SK-N-SH (cell line): ENCODE data around the gene SLC37A1. TPM values are rescaled to one million over a fixed set of nuclear protein-coding genes. Genes with fewer than 3 reads are reported as not detected.

ENCODE experiments used
- CTCF ChIA-PET: fragments of 300-600, 350-600 bp; formaldehyde crosslinking; extraction: SDS; loops from one replicate; lab custom pipeline; 2021; lab: Yijun Ruan, JAX
- POLR2A ChIA-PET: fragments of 350-600 bp; sonication (Branson Sonifier 250); formaldehyde crosslinking; extraction: SDS; loops from one replicate; lab custom pipeline; 2020; ENCODE audit warnings: antibody characterized with exemption, inconsistent platforms; lab: Yijun Ruan, JAX
- DNase-seq: peaks from one replicate; pipeline ENCODE4 v3.0.0; 2012
- H2AFZ ChIP-seq: fragments of 200-600 bp; sonication (generic); 2 replicates; pipeline ENCODE4 v1.8.1; 2016; ENCODE audit warnings: antibody characterized with exemption, mild to moderate bottlenecking, low read depth
- H3F3A ChIP-seq: fragments of 200-600 bp; sonication (generic); replicated peaks from 2 replicates; pipeline ENCODE3; 2016; ENCODE audit warnings: antibody characterized with exemption, mild to moderate bottlenecking; ENCODE audit not compliant: insufficient read depth
- H3K27ac ChIP-seq, 2 experiments: fragments of 200-500 bp in 1 of 2; fragments of 200-600 bp in 1 of 2; sonication (Bioruptor generic) in 1 of 2; sonication (generic), shearing (Covaris generic) in 1 of 2; 2 replicates each; pipeline versions ENCODE4 v1.5.1 to v1.6.1; 2014 to 2016; ENCODE audit warnings: low read depth in 2 of 2, inconsistent platforms in 1 of 2, low read length in 1 of 2, mild to moderate bottlenecking in 1 of 2, mixed read lengths in 1 of 2
- H3K27me3 ChIP-seq: fragments of 200-600 bp; sonication (generic), shearing (Covaris generic); 2 replicates; pipeline ENCODE4 v1.6.1; 2016; ENCODE audit warnings: mixed run types; ENCODE audit not compliant: insufficient read depth
- H3K36me3 ChIP-seq, 2 experiments: fragments of 200-500 bp in 1 of 2; fragments of 200-600 bp in 1 of 2; sonication (Bioruptor generic) in 1 of 2; sonication (generic) in 1 of 2; replicated peaks in 1 of 2; 2 replicates each; pipeline versions ENCODE3 to v1.5.1; 2014 to 2016; ENCODE audit warnings: low read length in 1 of 2, mild to moderate bottlenecking in 1 of 2; ENCODE audit not compliant: insufficient read depth in 2 of 2, control insufficient read depth in 1 of 2
- H3K4me1 ChIP-seq, 2 experiments: fragments of 200-500 bp in 1 of 2; fragments of 200-600 bp in 1 of 2; sonication (Bioruptor generic) in 1 of 2; sonication (generic), shearing (Covaris generic) in 1 of 2; 2 replicates each; pipeline versions ENCODE4 v1.5.1 to v1.6.1; 2014 to 2016; ENCODE audit warnings: low read depth in 1 of 2, low read length in 1 of 2, mixed run types in 1 of 2; ENCODE audit not compliant: insufficient read depth in 2 of 2, control insufficient read depth in 1 of 2
- H3K4me2 ChIP-seq: fragments of 200-600 bp; sonication (generic), shearing (Covaris generic); 2 replicates; pipeline ENCODE4 v1.6.1; 2017; ENCODE audit warnings: mixed run types
- H3K4me3 ChIP-seq, 2 experiments: fragments of 200-500 bp in 1 of 2; fragments of 200-600 bp in 1 of 2; sonication (Bioruptor generic) in 1 of 2; sonication (generic), shearing (Covaris generic) in 1 of 2; 2 replicates each; pipeline versions ENCODE4 v1.5.1 to v1.8.1; 2014 to 2016; ENCODE audit warnings: low read depth in 2 of 2, inconsistent platforms in 1 of 2, low read length in 1 of 2, mild to moderate bottlenecking in 1 of 2, mixed read lengths in 1 of 2, moderate library complexity in 1 of 2
- H3K79me2 ChIP-seq: fragments of 200-600 bp; sonication (generic); 2 replicates; pipeline ENCODE4 v1.8.1; 2017; ENCODE audit warnings: mild to moderate bottlenecking; ENCODE audit not compliant: insufficient read depth
- H3K9ac ChIP-seq: fragments of 200-600 bp; sonication (generic); 2 replicates; pipeline ENCODE4 v1.6.1; 2017; ENCODE audit warnings: mixed run types
- H3K9me2 ChIP-seq: fragments of 200-600 bp; sonication (generic); 2 replicates; pipeline ENCODE4 v1.6.1; 2017; ENCODE audit warnings: mixed run types
- H3K9me3 ChIP-seq: fragments of 200-600 bp; sonication (generic); 2 replicates; pipeline ENCODE4 v1.6.1; 2017; ENCODE audit warnings: mixed run types, mild to moderate bottlenecking, moderate library complexity
- H4K20me1 ChIP-seq: fragments of 200-600 bp; sonication (generic); 2 replicates; pipeline ENCODE4 v1.6.1; 2017; ENCODE audit warnings: mild to moderate bottlenecking, mixed run types; ENCODE audit not compliant: insufficient read depth
- CHD2 ChIP-seq: fragments of 150-350 bp; IDR thresholded peaks from 2 replicates; pipeline ENCODE4 v1.6.1; 2018; ENCODE audit warnings: low read length; ENCODE audit not compliant: partially characterized antibody
- EZH2phosphoT487 ChIP-seq: fragments of 200-600 bp; sonication (generic); IDR thresholded peaks from 2 replicates; pipeline ENCODE4 v1.6.1; 2017; ENCODE audit warnings: low read depth, mixed run types, mild to moderate bottlenecking, antibody characterized with exemption, moderate library complexity, borderline replicate concordance
- IRF3 ChIP-seq: fragments of 150-350 bp; IDR thresholded peaks from 2 replicates; pipeline ENCODE4 v1.6.1; 2016; ENCODE audit warnings: mild to moderate bottlenecking, low read depth, low read length
- JUND ChIP-seq: IDR thresholded peaks from 2 replicates; pipeline ENCODE4 v1.4.0; 2012
- MAX ChIP-seq: IDR thresholded peaks from 2 replicates; pipeline ENCODE4 v1.4.0; 2012; ENCODE audit warnings: low read depth
- RAD21 ChIP-seq: IDR thresholded peaks from 2 replicates; pipeline ENCODE4 v1.6.1; 2012; ENCODE audit warnings: mild to moderate bottlenecking, low read length
- REST ChIP-seq: IDR thresholded peaks from 2 replicates; pipeline ENCODE4 v1.6.1; 2012; ENCODE audit warnings: mild to moderate bottlenecking, low read depth, low read length, moderate library complexity
- RXRA ChIP-seq: IDR thresholded peaks from 2 replicates; pipeline ENCODE4 v1.4.0; 2012; ENCODE audit warnings: low read depth, mild to moderate bottlenecking, borderline replicate concordance
- SIN3A ChIP-seq: IDR thresholded peaks from 2 replicates; pipeline ENCODE4 v1.6.1; 2012; ENCODE audit warnings: low read depth, mild to moderate bottlenecking, low read length, moderate library complexity, borderline replicate concordance
- SMC3 ChIP-seq: IDR thresholded peaks from 2 replicates; pipeline ENCODE4 v1.6.1; 2012; ENCODE audit warnings: low read depth, low read length, improper control_type of control experiment
- TCF12 ChIP-seq: IDR thresholded peaks from 2 replicates; pipeline ENCODE4 v1.4.0; 2012
- USF2 ChIP-seq: fragments of 150-350 bp; IDR thresholded peaks from 2 replicates; pipeline ENCODE4 v1.6.1; 2017; ENCODE audit warnings: antibody characterized with exemption, low read length, low read depth, borderline replicate concordance
- YY1 ChIP-seq: IDR thresholded peaks from 2 replicates; pipeline ENCODE4 v1.4.0; 2012; ENCODE audit warnings: low read depth, mild to moderate bottlenecking
- WGBS: methylation state at CpG from one replicate; pipeline ENCODE4 v1.1.6; 2017; ENCODE audit warnings: low lambda C conversion rate; 5-methylcytosine and 5-hydroxymethylcytosine counted together
- polyA plus RNA-seq, 3 experiments: library from polyadenylated mRNA; depleted of rRNA; stranded (reverse); fragments of >200 nt; gene quantifications; 2 replicates each; pipeline ENCODE4 v1.2.3, GENCODE V29; 2012

SLC37A1 gene
- polyA plus RNA-seq, 1 of the 3 experiments (the other 2 are of a cell fraction), result 2.8 TPM

GRCh38 chr21:42493109-42494060, 20.3 kb upstream of the SLC37A1 start:
- DNase-seq, result no peak
- 55% methylated on average over 13 of the region's 13 CpGs for WGBS
- Histone ChIP-seq H3K4me3 (no peak overlapping the region), H3K36me3 (no peaks in the 10 kb centered on the region), H3K27ac (no peak overlapping the region), H4K20me1 (no peaks in the 10 kb centered on the region), H3F3A (no peaks in the 10 kb centered on the region), H3K79me2 (no peaks in the 10 kb centered on the region), H3K4me1 (peaks cover 5 to 18% of the 10 kb centered on the region in 2 experiments; a peak in 3 of 4 replicates), H3K9ac (no peak overlapping the region), H3K9me3 (no peaks in the 10 kb centered on the region), H3K9me2 (no peaks in the 10 kb centered on the region), H3K27me3 (no peaks in the 10 kb centered on the region), H2AFZ (no peak overlapping the region), H3K4me2 (no peak overlapping the region)
- TF ChIP-seq SMC3, result no peak
- no peak for TF ChIP-seq EZH2phosphoT487
- no peak for TF ChIP-seq IRF3
- no peak for TF ChIP-seq RAD21
- no peak for TF ChIP-seq REST
- no peak for TF ChIP-seq CHD2
- TF ChIP-seq RXRA, result no peak
- TF ChIP-seq YY1, result no peak
- ChIA-PET CTCF (interaction anchor here (0.8 to 1.6 kb wide), 3 partner anchors 14 to 34 kb away, joined by 3 to 4 read pairs (median 4); no protein-coding TSS in a partner anchor), POLR2A (no interaction called here)

GRCh38 chr21:42495027-42495426, 18.6 kb upstream of the SLC37A1 start:
- WGBS, result 100% methylated on average over 3 of the region's 5 CpGs
- TF ChIP-seq TCF12 (no peak), SIN3A (no peak), MAX (no peak), USF2 (no peak), RXRA (no peak), JUND (no peak)
- TF ChIP-seq, all 33 proteins: peak for 0
- Histone ChIP-seq H3K4me2 (0 out of 2 replicates have a peak overlapping the region, but pooled peaks have one; percentile 95), H3K36me3 (no peaks in the 10 kb centered on the region), H3K79me2 (no peaks in the 10 kb centered on the region), H3K9ac (no peak overlapping the region), H3K9me3 (no peaks in the 10 kb centered on the region), H3K4me1 (peaks cover 5 to 18% of the 10 kb centered on the region in 2 experiments; a peak in 3 of 4 replicates), H4K20me1 (no peaks in the 10 kb centered on the region), H3F3A (no peaks in the 10 kb centered on the region), H3K27ac (no peak overlapping the region), H3K9me2 (no peaks in the 10 kb centered on the region), H3K4me3 (no peak overlapping the region), H2AFZ (peak overlapping the region; percentile 92), H3K27me3 (no peaks in the 10 kb centered on the region)
- no peak for DNase-seq
- CTCF ChIA-PET, result interaction anchor here (0.7 to 0.8 kb wide), 2 partner anchors 378 to 678 kb away, joined by 3 read pairs; no protein-coding TSS in a partner anchor
- POLR2A ChIA-PET, result no interaction called here
